ENCODE measurements around the gene CYP19A1. TPM values are rescaled to one million over a fixed set of nuclear protein-coding genes. Genes with fewer than 3 reads are reported as not detected.
"Not testable (repeated sequence)": the region's sequence is repeated elsewhere in the genome, so short reads cannot be mapped to it uniquely, and the experiment has no call there.

Gene CYP19A1
- polyA plus RNA-seq, 1 donor, result 8.3 TPM

GRCh38 chr15:51265037-51265555 lies 73.3 kb downstream of the CYP19A1 start:
- no peaks in the 10 kb centered on the region for H3K36me3 ChIP-seq (ENCODE audit: control insufficient read depth, insufficient read depth, low read length)
- H3K27ac ChIP-seq (ENCODE audit: low read length), result no peak overlapping the region
- DNase-seq, result no peak
- H3K4me1 ChIP-seq (ENCODE audit: control insufficient read depth, insufficient read depth, low read length), result peaks cover 4% of the 10 kb centered on the region
- H3K9me3 ChIP-seq (ENCODE audit: control insufficient read depth, low read depth, low read length), result peaks cover 3% of the 10 kb centered on the region
- H3K4me3 ChIP-seq (ENCODE audit: low read length), result no peak overlapping the region
- no CpG with 5 or more reads among the region's 5 CpGs for WGBS (ENCODE audit: insufficient coverage, low lambda C conversion rate)
- H3K27me3 ChIP-seq (ENCODE audit: control insufficient read depth, insufficient read depth, low read length), result peaks cover 45% of the 10 kb centered on the region

- Histone ChIP-seq H3K9me3 (ENCODE audit: control insufficient read depth, low read depth, low read length) (peaks cover 3% of the 10 kb centered on the region), H3K27ac (ENCODE audit: low read length) (no peak overlapping the region), H3K27me3 (ENCODE audit: control insufficient read depth, insufficient read depth, low read length) (peaks cover 41% of the 10 kb centered on the region), H3K36me3 (ENCODE audit: control insufficient read depth, insufficient read depth, low read length) (no peaks in the 10 kb centered on the region), H3K4me3 (ENCODE audit: low read length) (no peak overlapping the region), H3K4me1 (ENCODE audit: control insufficient read depth, insufficient read depth, low read length) (peaks cover 4% of the 10 kb centered on the region)
- no peak for DNase-seq
Observed at GRCh38 chr15:51263726-51264125, 74.7 kb downstream of the CYP19A1 start.

GRCh38 chr15:51263116-51263515 lies 75.3 kb downstream of the CYP19A1 start:
- no peaks in the 10 kb centered on the region for H3K36me3 ChIP-seq (ENCODE audit: control insufficient read depth, insufficient read depth, low read length)

GRCh38 chr15:51262463-51262862 lies 75.9 kb downstream of the CYP19A1 start:
- Histone ChIP-seq H3K4me3 (ENCODE audit: low read length) (no peak overlapping the region), H3K4me1 (ENCODE audit: control insufficient read depth, insufficient read depth, low read length) (peaks cover under 1% of the 10 kb centered on the region), H3K9me3 (ENCODE audit: control insufficient read depth, low read depth, low read length) (peaks cover 3% of the 10 kb centered on the region), H3K36me3 (ENCODE audit: control insufficient read depth, insufficient read depth, low read length) (no peaks in the 10 kb centered on the region), H3K27ac (ENCODE audit: low read length) (no peak overlapping the region), H3K27me3 (ENCODE audit: control insufficient read depth, insufficient read depth, low read length) (peaks cover 32% of the 10 kb centered on the region)
- DNase-seq, result no peak
- 67% methylated on average over 1 of the region's 2 CpGs for WGBS (ENCODE audit: insufficient coverage, low lambda C conversion rate)

More at GRCh38 chr15:51263116-51263515, 75.3 kb downstream of the CYP19A1 start:
- 92% methylated on average over 3 of the region's 3 CpGs for WGBS (ENCODE audit: insufficient coverage, low lambda C conversion rate)
- Histone ChIP-seq H3K4me1 (ENCODE audit: control insufficient read depth, insufficient read depth, low read length) (peaks cover 4% of the 10 kb centered on the region), H3K27ac (ENCODE audit: low read length) (no peak overlapping the region), H3K4me3 (ENCODE audit: low read length) (no peak overlapping the region), H3K9me3 (ENCODE audit: control insufficient read depth, low read depth, low read length) (peaks cover 3% of the 10 kb centered on the region), H3K27me3 (ENCODE audit: control insufficient read depth, insufficient read depth, low read length) (peaks cover 38% of the 10 kb centered on the region)
- DNase-seq, result no peak

- not testable (repeated sequence) for DNase-seq; H3K36me3 ChIP-seq (ENCODE audit: control insufficient read depth, insufficient read depth, low read length); H3K4me1 ChIP-seq (ENCODE audit: control insufficient read depth, insufficient read depth, low read length); H3K27ac ChIP-seq (ENCODE audit: low read length); H3K9me3 ChIP-seq (ENCODE audit: control insufficient read depth, low read depth, low read length); H3K4me3 ChIP-seq (ENCODE audit: low read length)
- peaks cover 18% of the 10 kb centered on the region for H3K27me3 ChIP-seq (ENCODE audit: control insufficient read depth, insufficient read depth, low read length)
- no CpG with 5 or more reads among the region's 7 CpGs for WGBS (ENCODE audit: insufficient coverage, low lambda C conversion rate)
Observed at GRCh38 chr15:51261113-51261512, 77.3 kb downstream of the CYP19A1 start.

GRCh38 chr15:51260202-51260601 lies 78.2 kb downstream of the CYP19A1 start:
- H3K9me3 ChIP-seq (ENCODE audit: control insufficient read depth, low read depth, low read length), result peaks cover 3% of the 10 kb centered on the region
- H3K4me1 ChIP-seq (ENCODE audit: control insufficient read depth, insufficient read depth, low read length), result no peaks in the 10 kb centered on the region
- no CpG with 5 or more reads among the region's 4 CpGs for WGBS (ENCODE audit: insufficient coverage, low lambda C conversion rate)
- H3K36me3 ChIP-seq (ENCODE audit: control insufficient read depth, insufficient read depth, low read length), result no peaks in the 10 kb centered on the region
- no peak for DNase-seq
- no peak overlapping the region for H3K27ac ChIP-seq (ENCODE audit: low read length)
- H3K27me3 ChIP-seq (ENCODE audit: control insufficient read depth, insufficient read depth, low read length), result peaks cover 9% of the 10 kb centered on the region
- H3K4me3 ChIP-seq (ENCODE audit: low read length), result no peak overlapping the region

GRCh38 chr15:51255533-51255932 lies 82.9 kb downstream of the CYP19A1 start:
- Histone ChIP-seq H3K27me3 (ENCODE audit: control insufficient read depth, insufficient read depth, low read length) (peaks cover 3% of the 10 kb centered on the region), H3K27ac (ENCODE audit: low read length) (no peak overlapping the region), H3K36me3 (ENCODE audit: control insufficient read depth, insufficient read depth, low read length) (no peaks in the 10 kb centered on the region), H3K4me1 (ENCODE audit: control insufficient read depth, insufficient read depth, low read length) (no peaks in the 10 kb centered on the region), H3K4me3 (ENCODE audit: low read length) (no peak overlapping the region), H3K9me3 (ENCODE audit: control insufficient read depth, low read depth, low read length) (no peaks in the 10 kb centered on the region)
- DNase-seq, result no peak
- WGBS (ENCODE audit: insufficient coverage, low lambda C conversion rate), result 100% methylated on average over 1 of the region's 2 CpGs

DNA sequence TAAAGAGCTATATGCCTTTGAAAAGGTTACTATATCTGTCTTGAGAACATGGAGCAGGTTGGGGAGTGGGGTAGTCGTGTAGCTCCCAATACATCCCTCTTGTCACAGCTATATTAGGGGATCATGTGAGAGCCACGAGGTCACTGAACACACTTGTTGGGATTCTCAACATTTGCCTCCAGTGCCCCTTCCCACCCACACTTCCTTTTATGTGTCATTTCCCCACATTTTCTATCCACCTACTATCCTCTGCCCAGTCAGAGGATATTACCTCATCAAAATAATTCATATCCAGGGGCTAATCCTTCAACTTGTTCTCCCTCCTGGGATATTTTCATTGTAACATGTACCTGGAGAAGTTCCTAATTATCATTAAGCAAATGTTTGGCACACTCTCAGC lies 85.0 kb downstream of the CYP19A1 start:
- H3K4me1 ChIP-seq (ENCODE audit: control insufficient read depth, insufficient read depth, low read length), result no peaks in the 10 kb centered on the region
- no peak overlapping the region for H3K27ac ChIP-seq (ENCODE audit: low read length)
- no peaks in the 10 kb centered on the region for H3K9me3 ChIP-seq (ENCODE audit: control insufficient read depth, low read depth, low read length)
- H3K36me3 ChIP-seq (ENCODE audit: control insufficient read depth, insufficient read depth, low read length), result no peaks in the 10 kb centered on the region
- no peak for DNase-seq
- H3K27me3 ChIP-seq (ENCODE audit: control insufficient read depth, insufficient read depth, low read length), result peaks cover 3% of the 10 kb centered on the region
- WGBS (ENCODE audit: insufficient coverage, low lambda C conversion rate), result no CpG with 5 or more reads among the region's 2 CpGs
- H3K4me3 ChIP-seq (ENCODE audit: low read length), result no peak overlapping the region

GRCh38 chr15:51252671-51253070 lies 85.7 kb downstream of the CYP19A1 start:
- no peaks in the 10 kb centered on the region for H3K9me3 ChIP-seq (ENCODE audit: control insufficient read depth, low read depth, low read length)
- H3K27ac ChIP-seq (ENCODE audit: low read length), result no peak overlapping the region
- no peak overlapping the region for H3K4me3 ChIP-seq (ENCODE audit: low read length)
- no peak for DNase-seq
- H3K27me3 ChIP-seq (ENCODE audit: control insufficient read depth, insufficient read depth, low read length), result peaks cover 3% of the 10 kb centered on the region
- H3K36me3 ChIP-seq (ENCODE audit: control insufficient read depth, insufficient read depth, low read length), result no peaks in the 10 kb centered on the region
- no CpG with 5 or more reads among the region's 3 CpGs for WGBS (ENCODE audit: insufficient coverage, low lambda C conversion rate)
- H3K4me1 ChIP-seq (ENCODE audit: control insufficient read depth, insufficient read depth, low read length), result no peaks in the 10 kb centered on the region

- Histone ChIP-seq H3K4me1 (ENCODE audit: control insufficient read depth, insufficient read depth, low read length) (no peaks in the 10 kb centered on the region), H3K27me3 (ENCODE audit: control insufficient read depth, insufficient read depth, low read length) (peaks cover 3% of the 10 kb centered on the region), H3K27ac (ENCODE audit: low read length) (no peak overlapping the region), H3K4me3 (ENCODE audit: low read length) (no peak overlapping the region), H3K9me3 (ENCODE audit: control insufficient read depth, low read depth, low read length) (no peaks in the 10 kb centered on the region), H3K36me3 (ENCODE audit: control insufficient read depth, insufficient read depth, low read length) (no peaks in the 10 kb centered on the region)
- WGBS (ENCODE audit: insufficient coverage, low lambda C conversion rate), result no CpG with 5 or more reads among the region's 1 CpG
- no peak for DNase-seq
Observed at GRCh38 chr15:51251556-51251955, 86.8 kb downstream of the CYP19A1 start.

- no peaks in the 10 kb centered on the region for H3K9me3 ChIP-seq (ENCODE audit: control insufficient read depth, low read depth, low read length)
- H3K27me3 ChIP-seq (ENCODE audit: control insufficient read depth, insufficient read depth, low read length), result peaks cover 3% of the 10 kb centered on the region
- WGBS (ENCODE audit: insufficient coverage, low lambda C conversion rate), result no CpG with 5 or more reads among the region's 4 CpGs
- no peaks in the 10 kb centered on the region for H3K36me3 ChIP-seq (ENCODE audit: control insufficient read depth, insufficient read depth, low read length)
- H3K4me1 ChIP-seq (ENCODE audit: control insufficient read depth, insufficient read depth, low read length), result no peaks in the 10 kb centered on the region
- no peak overlapping the region for H3K4me3 ChIP-seq (ENCODE audit: low read length)
- H3K27ac ChIP-seq (ENCODE audit: low read length), result no peak overlapping the region
- DNase-seq, result no peak
Observed at GRCh38 chr15:51250217-51251011, 88.0 kb downstream of the CYP19A1 start.
